Stimulated activated CD4-positive, alpha-beta T cell treated with anti-CD3 and anti-CD28 coated beads, Interleukin-12 subunit alpha, Interleukin-12 subunit beta, amount 100 ng/mL, for 48 hours (primary cell): ENCODE results near the gene TK2.
"Not testable (repeated sequence)": the region's sequence is repeated elsewhere in the genome, so short reads cannot be mapped to it uniquely, and the experiment has no call there.

Source experiments
- DNase-seq, 3 donors: peaks; one replicate each; pipeline ENCODE4 v3.0.0-alpha.2; 2020; ENCODE audit warnings: low read depth in 2 of 3, low spot score in 1 of 3

The TK2 gene

DNA sequence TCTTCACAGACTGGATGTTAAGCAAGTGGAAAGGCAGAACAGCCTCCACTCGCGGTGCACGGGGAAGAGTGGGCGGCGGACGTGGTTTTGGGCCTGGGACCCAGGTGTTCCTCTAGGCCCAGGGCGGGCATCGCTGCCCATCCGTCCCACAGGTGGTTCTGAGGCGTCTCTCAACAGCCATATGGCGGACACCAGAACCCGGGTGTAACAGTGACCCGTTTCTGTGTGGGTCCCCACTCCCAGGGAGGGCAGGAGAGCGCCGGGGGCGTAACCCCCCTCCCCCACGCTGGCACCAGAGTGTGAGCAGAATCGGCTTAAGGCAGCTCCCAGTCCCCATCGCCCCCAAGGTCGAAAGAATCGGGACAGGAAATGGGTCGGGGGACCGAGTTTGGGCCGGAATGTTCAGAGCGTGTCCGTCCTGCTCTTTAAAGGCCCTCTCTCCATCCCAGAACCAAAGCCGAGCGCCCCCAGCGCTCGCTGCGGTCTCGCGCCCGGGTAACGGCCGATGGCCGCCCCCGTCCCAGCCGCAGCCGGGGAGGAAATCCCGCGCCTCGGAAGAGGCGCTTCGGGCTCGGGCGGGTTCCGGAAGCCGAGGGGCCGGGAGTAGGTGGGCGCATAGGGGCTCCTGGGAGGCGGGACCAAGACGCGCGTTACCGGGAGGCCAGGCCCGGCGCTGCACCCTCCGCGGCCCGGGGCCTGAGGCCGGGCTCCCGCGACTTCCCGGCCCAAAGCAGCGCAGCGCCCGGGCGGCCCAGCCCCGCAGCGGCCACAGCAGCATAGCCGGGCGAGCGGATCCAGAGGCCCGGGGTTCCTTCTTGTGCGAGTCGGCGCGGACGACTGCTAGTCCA lies at the start of gene TK2:
Gene TK2, minus strand, starts transcription at position 839 of the 848 bp plus-strand sequence. Its CDS starts 61 bp downstream, at position 778.
- peak; percentile 33 to 53 (median 39) for DNase-seq

- DNase-seq = no peak
Measured at GRCh38 chr16:66598111-66598510, 48.2 kb upstream of the TK2 start.

DNA sequence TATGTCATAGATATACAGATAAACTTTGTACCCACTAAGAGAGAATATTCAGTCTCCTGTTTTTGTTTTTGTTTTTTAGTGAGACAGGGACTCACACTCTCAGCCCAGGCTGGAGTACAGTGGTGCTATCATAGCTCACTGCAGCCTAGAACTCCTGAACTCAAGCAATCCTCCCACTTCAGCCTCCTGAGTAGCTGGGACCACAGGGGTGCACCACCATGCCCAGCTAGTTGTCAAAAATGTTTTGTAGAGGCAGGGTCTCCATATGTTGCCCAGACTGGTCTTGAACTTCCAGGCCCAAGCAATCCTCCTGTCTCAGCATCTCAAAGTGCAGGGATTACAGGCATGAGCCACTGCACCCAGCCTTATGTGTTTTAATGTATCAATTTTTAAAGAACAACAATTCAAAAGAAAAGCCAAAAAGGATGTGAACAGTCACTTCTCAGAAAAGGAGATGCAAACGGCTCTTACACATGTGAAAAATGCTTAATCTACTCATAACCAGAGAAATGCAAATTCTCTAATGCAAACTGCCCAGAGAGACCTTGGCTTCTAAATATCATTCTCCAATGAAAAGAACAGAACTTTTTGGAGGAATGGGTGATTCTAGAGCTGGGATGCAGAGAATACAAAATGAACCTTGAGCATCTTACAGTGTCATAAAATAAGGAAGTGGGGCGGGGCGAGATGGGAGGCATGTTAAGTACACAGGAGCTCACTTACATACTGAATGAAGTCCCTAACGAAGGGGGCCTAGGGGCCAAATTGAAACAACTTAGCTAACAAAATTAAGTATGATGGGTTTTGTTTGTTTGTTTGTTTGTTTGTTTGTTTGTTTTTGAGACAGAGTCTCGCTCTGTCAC lies 47.3 kb upstream of the TK2 start:
- no peak for DNase-seq

DNA sequence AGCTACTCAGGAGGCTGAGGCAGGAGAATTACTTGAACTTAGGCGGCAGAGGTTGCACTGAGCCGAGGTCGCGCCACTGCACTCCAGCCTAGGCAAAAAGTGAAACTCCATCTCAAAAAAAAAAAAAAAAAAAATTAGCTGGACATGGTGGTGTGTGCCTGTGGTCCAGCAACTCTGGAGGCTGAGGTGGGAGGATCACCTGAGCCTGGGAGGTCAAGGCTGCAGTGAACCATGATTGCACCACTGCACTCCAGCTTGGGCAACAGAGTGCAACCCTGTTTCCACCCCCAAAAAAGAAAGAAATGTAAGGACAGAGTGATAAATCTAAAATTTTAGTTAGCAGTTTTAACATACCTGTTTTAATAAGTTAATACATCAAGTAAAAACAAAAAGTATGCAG lies 46.6 kb upstream of the TK2 start:
- not testable (repeated sequence) for DNase-seq

GRCh38 chr16:66594739-66595138 lies 44.8 kb upstream of the TK2 start:
- DNase-seq = no peak

- no peak for DNase-seq
Measured at GRCh38 chr16:66592814-66593213, 42.9 kb upstream of the TK2 start.

DNA sequence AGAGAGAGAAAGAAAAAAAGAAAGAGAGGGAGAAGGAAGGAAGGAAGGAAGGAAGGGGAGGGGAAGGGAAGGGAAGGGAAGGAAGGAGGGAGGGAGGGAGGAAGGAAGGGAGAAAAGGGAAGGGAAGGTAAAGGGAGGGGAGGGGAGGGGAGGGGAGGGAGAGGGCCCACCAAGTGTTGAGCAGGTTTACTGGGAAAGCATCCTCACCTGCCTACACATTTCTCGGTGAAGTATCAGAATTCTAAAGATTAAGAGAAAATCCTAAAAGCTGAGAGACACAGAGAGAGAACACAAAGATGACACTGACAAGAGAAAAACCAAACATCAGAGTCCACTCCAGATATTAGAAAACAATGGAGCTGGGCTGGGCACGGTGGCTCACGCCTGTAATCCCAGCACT lies 42.3 kb upstream of the TK2 start:
- no peak for DNase-seq

DNA sequence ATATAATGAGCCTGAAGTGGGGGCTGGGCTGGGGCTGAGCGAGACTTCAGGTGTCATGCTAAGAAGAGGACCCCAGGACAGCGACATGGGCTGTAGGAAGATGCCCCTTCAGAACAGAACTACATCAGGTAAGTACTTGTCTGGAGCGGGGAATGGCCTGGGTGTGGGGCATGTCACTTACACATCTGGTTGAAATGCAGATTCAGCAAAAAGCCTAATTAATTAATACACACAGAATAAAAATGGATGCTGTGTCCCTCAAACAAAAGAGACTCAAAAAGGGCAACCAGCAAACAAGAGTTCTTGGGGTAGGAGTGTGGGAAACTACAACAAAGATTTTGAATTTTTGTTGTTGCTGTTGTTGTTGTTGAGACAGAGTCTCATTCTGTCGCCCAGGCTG lies 41.1 kb upstream of the TK2 start:
- DNase-seq = no peak

GRCh38 chr16:66590322-66590721 lies 40.4 kb upstream of the TK2 start:
- no peak for DNase-seq

- peak; percentile 44 to 56 (median 50) for DNase-seq
Measured at GRCh38 chr16:66588981-66589713, 39.2 kb upstream of the TK2 start.

DNA sequence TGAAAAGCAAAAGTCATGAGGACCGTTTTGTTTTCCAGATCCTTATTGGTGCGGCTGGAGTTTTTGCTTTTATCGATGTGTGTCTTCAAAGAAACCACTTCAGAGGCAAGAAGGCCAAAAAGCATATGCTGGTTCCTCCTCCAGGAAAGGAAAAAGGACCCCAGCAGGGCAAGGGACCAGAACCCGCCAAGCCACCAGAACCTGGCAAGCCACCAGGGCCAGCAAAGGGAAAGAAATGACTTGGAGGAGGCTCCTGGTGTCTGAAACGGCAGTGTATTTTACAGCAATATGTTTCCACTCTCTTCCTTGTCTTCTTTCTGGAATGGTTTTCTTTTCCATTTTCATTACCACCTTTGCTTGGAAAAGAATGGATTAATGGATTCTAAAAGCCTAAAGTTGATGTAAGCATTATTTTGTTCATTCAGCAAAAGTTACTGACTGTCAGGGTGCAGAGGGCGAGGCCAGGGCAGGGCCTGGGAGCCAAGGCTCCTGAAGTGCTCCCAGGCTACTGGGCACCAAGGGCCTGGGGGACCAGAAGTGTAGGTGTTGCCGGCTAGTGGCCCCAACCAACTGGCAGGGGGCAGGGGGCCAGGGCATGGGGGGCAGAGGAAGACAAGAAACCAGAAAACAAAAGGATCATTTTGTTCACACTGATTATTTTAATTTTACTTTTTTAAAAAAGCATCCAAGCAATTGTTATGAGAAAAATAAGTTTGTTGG lies 38.1 kb upstream of the TK2 start:
- no peak for DNase-seq

- no peak for DNase-seq
Measured at GRCh38 chr16:66585481-66586239, 35.7 kb upstream of the TK2 start.

GRCh38 chr16:66581246-66581952 lies 31.5 kb upstream of the TK2 start:
- no peak for DNase-seq

- DNase-seq = no peak
Measured at GRCh38 chr16:66580605-66581209, 30.8 kb upstream of the TK2 start.

DNA sequence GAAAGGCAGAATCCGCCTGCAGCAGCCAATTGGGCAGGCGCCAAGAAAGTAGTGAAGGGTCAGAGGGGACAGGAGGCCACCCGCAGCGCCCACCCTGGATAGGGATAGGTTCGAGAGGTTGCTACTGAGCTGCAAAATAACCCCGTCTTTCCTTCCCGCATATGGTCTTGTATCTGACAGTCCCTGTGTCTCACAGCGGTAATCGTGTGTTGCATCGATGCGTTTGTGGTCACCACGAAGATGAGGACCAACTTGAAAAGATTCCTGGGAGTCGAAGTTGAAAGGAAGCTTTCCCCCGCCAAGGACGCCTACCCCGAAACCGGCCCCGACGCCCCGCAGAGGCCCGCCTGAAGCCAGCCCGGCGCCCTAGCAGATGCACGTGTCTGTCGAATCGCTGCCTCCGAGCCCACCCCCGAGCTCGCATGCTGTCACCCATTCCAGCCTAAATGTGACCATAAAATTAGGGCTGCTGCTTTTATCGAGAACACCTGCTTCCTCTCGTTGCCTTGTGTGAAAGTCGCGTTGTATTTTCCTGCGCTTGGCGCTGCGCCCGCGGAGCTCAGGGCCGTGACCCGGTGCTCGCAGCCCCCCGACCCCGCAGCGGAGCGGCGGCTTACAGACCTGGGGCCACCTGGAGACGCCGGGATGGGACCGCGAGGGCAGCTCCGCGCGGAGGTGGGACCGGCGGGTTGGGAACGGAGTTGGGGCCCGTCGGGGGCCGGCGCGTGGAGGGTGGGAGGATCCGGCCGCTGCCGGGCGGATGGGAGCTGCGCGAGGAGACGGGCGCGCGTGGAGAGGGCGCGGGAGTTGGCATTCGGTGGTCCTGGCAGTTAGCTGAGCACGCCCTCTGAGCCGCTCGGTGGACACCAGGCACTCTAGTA lies 29.0 kb upstream of the TK2 start, which contains the start of gene CMTM2:
Gene CMTM2, plus strand, starts transcription at position 813 of the 881 bp plus-strand sequence. CDS start 145 bp downstream, outside the sequence.
- DNase-seq = no peak

DNA sequence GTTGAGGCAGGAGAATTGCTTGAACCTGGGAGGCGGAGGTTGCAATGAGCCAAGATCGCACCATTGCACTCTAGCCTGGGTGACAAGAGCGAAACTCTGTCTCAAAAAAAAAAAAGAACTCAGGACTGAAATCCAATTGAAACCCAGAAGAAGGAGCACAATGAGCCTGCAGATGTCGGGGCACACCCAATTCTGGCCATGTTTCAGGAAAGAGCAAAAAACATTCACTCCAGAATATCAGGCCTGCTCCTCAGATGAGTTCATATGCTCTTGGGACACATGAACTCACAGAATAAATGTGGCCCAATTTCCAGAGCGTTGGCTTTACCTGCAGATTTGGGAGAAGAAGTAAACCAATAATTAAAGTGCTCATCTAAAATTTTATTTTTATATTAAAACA lies 26.4 kb upstream of the TK2 start:
- no peak for DNase-seq

DNA sequence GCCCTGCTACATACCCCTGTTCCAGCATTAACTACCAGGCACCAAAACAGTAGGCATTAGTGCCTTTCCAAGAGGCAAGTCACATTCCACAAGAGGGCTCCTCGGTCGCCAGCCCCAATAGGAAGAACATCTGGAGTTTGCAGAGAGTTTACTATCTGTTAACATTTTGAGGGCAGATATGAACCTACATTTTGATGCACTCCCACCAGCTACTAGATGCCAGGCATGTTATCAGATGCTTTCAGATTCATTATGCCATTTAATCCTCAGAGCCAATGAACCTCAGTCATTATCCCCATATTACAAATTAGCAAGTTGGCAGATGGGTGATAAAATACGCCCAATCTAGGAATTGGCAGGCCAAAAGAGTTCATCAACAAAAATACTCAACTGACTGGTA lies 25.1 kb upstream of the TK2 start:
- no peak for DNase-seq

DNA sequence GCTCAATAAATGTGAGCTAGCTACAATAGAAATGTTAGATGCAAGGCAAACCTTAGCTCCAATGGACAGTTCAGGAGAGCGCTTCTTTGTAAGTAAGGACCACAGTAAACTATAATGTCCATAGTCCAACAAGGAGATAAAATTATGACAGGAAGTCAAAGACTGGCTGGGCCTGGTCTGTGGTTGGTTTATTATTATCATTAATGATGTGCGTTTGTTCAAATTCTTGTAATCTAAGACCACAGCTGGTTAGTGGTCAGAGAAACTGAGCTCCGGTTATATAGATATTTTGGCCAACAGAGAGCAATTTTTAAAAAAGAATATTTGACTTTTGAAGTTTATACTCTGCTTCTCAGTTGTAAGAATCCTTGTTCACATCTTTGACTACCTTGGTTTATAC lies 24.6 kb upstream of the TK2 start:
- no peak for DNase-seq
